ENCODE results near the gene TUBA1C. TPM values are rescaled to one million over a fixed set of nuclear protein-coding genes. Genes with fewer than 3 reads are reported as not detected.

The TUBA1C gene
- total and polyA plus RNA-seq, 9 of the 15 experiments (the other 6 are each of a cell fraction or from before 2014, with no cell fraction given), result 755 to 3,012 (median 914) TPM

GRCh38 chr12:49261721-49262120, 3.2 kb upstream of the TUBA1C start:
- Histone ChIP-seq H4K20me1 (replicated peaks; ENCODE audit: control insufficient read depth, insufficient read depth, low read length) (peaks cover under 1% of the 10 kb centered on the region), H2AFZ (ENCODE audit: low read depth, low read length) (no peak overlapping the region), H3K4me3 (no peak overlapping the region), H3K27me3 (ENCODE audit: control insufficient read depth in 2 of 2, insufficient read depth in 2 of 2, low read length in 2 of 2) (no peaks in the 10 kb centered on the region), H3K27ac (ENCODE audit: extremely low read depth, low read depth, low read length) (no peak overlapping the region), H3K9ac (ENCODE audit: insufficient read depth in 1 of 2, low read depth in 2 of 2, low read length in 2 of 2) (no peak overlapping the region), H3K4me1 (replicated peaks in 1 of 2; ENCODE audit: control insufficient read depth in 2 of 2, insufficient read depth in 2 of 2, low read length in 2 of 2) (peaks cover 12 to 18% of the 10 kb centered on the region in 2 experiments; a peak in 4 of 5 replicates), H3K4me2 (ENCODE audit: insufficient read depth, low read length) (no peak overlapping the region), H3K9me3 (replicated peaks; ENCODE audit: control insufficient read depth, insufficient read depth, low read depth, low read length) (no peaks in the 10 kb centered on the region), H3K79me2 (ENCODE audit: control insufficient read depth, insufficient read depth, low read length) (peaks cover 36% of the 10 kb centered on the region), H3K9me1 (ENCODE audit: control insufficient read depth, insufficient read depth, low read length) (no peaks in the 10 kb centered on the region), H3K36me3 (ENCODE audit: control insufficient read depth, insufficient read depth, low read length) (peaks cover 11% of the 10 kb centered on the region; the same call in 2 of the 3 replicates)
- in situ Hi-C loops (cut with MboI), result no loop called here
- POLR2A ChIA-PET, result interaction anchor here (0.7 kb wide), 1 partner anchor 131 kb away, joined by 4 read pairs; the partner anchor contains the start of gene TUBA1B
- TF ChIP-seq, protein P1, sequence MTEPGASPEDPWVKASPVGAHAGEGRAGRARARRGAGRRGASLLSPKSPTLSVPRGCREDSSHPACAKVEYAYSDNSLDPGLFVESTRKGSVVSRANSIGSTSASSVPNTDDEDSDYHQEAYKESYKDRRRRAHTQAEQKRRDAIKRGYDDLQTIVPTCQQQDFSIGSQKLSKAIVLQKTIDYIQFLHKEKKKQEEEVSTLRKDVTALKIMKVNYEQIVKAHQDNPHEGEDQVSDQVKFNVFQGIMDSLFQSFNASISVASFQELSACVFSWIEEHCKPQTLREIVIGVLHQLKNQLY (CRISPR knock-in tag; conservative IDR thresholded peaks at IDR 0.05), result no peak
- TF ChIP-seq ZNF445 (CRISPR knock-in tag; IDR thresholded peaks at IDR 0.05; ENCODE audit: low read depth) (no peak), CCNT2 (IDR thresholded peaks at IDR 0.05; ENCODE audit: borderline replicate concordance, extremely low read depth, insufficient read length, low read depth, low read length) (no peak), IRF9 (tag; IDR thresholded peaks at IDR 0.05) (no peak), HNRNPL (IDR thresholded peaks at IDR 0.05; ENCODE audit: low read depth, low read length) (no peak), STAT6 (CRISPR knock-in tag; IDR thresholded peaks at IDR 0.05) (no peak), SRF (CRISPR knock-in tag; IDR thresholded peaks at IDR 0.05) (no peak), FOSL1 (tag; conservative IDR thresholded peaks at IDR 0.05) (no peak), ZNF561 (CRISPR knock-in tag; conservative IDR thresholded peaks at IDR 0.05) (no peak), NFRKB (IDR thresholded peaks at IDR 0.05; ENCODE audit: low read depth) (no peak), TCFL5 (CRISPR knock-in tag; conservative IDR thresholded peaks at IDR 0.05) (no peak), TBL1XR1 (IDR thresholded peaks at IDR 0.05; ENCODE audit: low read length in 2 of 2) (no peak), MTF1 (CRISPR knock-in tag; IDR thresholded peaks at IDR 0.05; ENCODE audit: borderline replicate concordance) (no peak)
- TF ChIP-seq, protein P2, sequence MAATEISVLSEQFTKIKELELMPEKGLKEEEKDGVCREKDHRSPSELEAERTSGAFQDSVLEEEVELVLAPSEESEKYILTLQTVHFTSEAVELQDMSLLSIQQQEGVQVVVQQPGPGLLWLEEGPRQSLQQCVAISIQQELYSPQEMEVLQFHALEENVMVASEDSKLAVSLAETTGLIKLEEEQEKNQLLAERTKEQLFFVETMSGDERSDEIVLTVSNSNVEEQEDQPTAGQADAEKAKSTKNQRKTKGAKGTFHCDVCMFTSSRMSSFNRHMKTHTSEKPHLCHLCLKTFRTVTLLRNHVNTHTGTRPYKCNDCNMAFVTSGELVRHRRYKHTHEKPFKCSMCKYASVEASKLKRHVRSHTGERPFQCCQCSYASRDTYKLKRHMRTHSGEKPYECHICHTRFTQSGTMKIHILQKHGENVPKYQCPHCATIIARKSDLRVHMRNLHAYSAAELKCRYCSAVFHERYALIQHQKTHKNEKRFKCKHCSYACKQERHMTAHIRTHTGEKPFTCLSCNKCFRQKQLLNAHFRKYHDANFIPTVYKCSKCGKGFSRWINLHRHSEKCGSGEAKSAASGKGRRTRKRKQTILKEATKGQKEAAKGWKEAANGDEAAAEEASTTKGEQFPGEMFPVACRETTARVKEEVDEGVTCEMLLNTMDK (IDR thresholded peaks at IDR 0.05; ENCODE audit: borderline replicate concordance, insufficient read depth, low read depth, low read length, poor library complexity, severe bottlenecking), result no peak
- CTCF ChIA-PET (ENCODE audit: low intra/inter-chr PET ratio), result no interaction called here
- DNase-seq (ENCODE audit: extremely low read depth in 1 of 4, low spot score in 3 of 4), result no peak
- intact Hi-C loops (cut with micrococcal nuclease), result loop anchor here (10.0 kb wide), 1 partner anchor 127 kb away; the partner anchor contains the start of gene TUBA1B
- BruUV-seq (replicated peaks), result no TSS peak
- 84% methylated on average over 2 of the region's 2 CpGs for WGBS (ENCODE audit: insufficient coverage, low coverage, missing lambda C conversion rate)
- no peak for FAIRE-seq
- ATAC-seq, result no peak

Measured in K562 (cell line).